HEK293 (cell line): Measurements from ENCODE around the gene DNER.

Experiments
- CTCF ChIA-PET: fragments of 350-600 bp; formaldehyde crosslinking; extraction: SDS; loops from one replicate; lab custom pipeline; 2021; ENCODE audit warnings: antibody characterized with exemption; lab: Yijun Ruan, JAX
- POLR2A ChIA-PET: fragments of 300-600 bp; formaldehyde crosslinking; extraction: SDS; loops from one replicate; lab custom pipeline; 2020; ENCODE audit warnings: antibody characterized with exemption, inconsistent platforms; lab: Yijun Ruan, JAX
- H3K27ac ChIP-seq: fragments of 200-500 bp; sonication (Bioruptor generic); 2 replicates; pipeline ENCODE4 v1.5.1; 2014; ENCODE audit warnings: low read depth, low read length, control low read depth, inconsistent platforms; ENCODE audit errors: extremely low read depth
- H3K36me3 ChIP-seq, 2 experiments: fragments of 200-500 bp in 1 of 2; sonication (Bioruptor generic) in 1 of 2; 1 replicate in 1 of 2; 2 replicates in 1 of 2; pipeline ENCODE4 v1.5.1; 2014 to 2017; ENCODE audit warnings: inconsistent platforms in 2 of 2, low read length in 2 of 2; ENCODE audit not compliant: control insufficient read depth in 2 of 2, insufficient read depth in 1 of 2
- H3K4me1 ChIP-seq: fragments of 200-500 bp; sonication (Bioruptor generic); 2 replicates; pipeline ENCODE4 v1.5.1; 2014; ENCODE audit warnings: mild to moderate bottlenecking, low read length, inconsistent platforms; ENCODE audit not compliant: control insufficient read depth, insufficient read depth
- H3K4me3 ChIP-seq: 2 replicates; pipeline ENCODE4 v1.5.1; 2011; ENCODE audit warnings: low read depth, mild to moderate bottlenecking, control low read depth, low read length, moderate library complexity
- H3K9me3 ChIP-seq: fragments of 200-500 bp; sonication (Bioruptor generic); 2 replicates; pipeline ENCODE4 v1.5.1; 2014; ENCODE audit warnings: low read depth, low read length, inconsistent platforms; ENCODE audit not compliant: control insufficient read depth, insufficient read depth
- CTCF ChIP-seq: fragments of 450-650 bp; formaldehyde crosslinking; IDR thresholded peaks from 2 replicates; pipeline ENCODE4 v1.5.1; 2016; ENCODE audit warnings: missing biosample characterization, missing genetic modification characterization
- GLIS2 ChIP-seq: fragments of 450-650 bp; formaldehyde crosslinking; IDR thresholded peaks from 2 replicates; pipeline ENCODE4 v1.5.1; 2016; ENCODE audit warnings: missing biosample characterization, missing genetic modification characterization
- SCRT2 ChIP-seq: fragments of 450-650 bp; formaldehyde crosslinking; IDR thresholded peaks from 2 replicates; pipeline ENCODE4 v1.5.1; 2016; ENCODE audit warnings: missing biosample characterization, missing genetic modification characterization
- SETDB1 ChIP-seq: IDR thresholded peaks from one replicate; pipeline ENCODE4 v1.6.1; 2017; ENCODE audit warnings: mild to moderate bottlenecking, low read length, moderate library complexity, mixed read lengths; ENCODE audit not compliant: insufficient read length
- ZBTB7A ChIP-seq: fragments of 450-650 bp; formaldehyde crosslinking; IDR thresholded peaks from 2 replicates; pipeline ENCODE4 v1.5.1; 2016; ENCODE audit warnings: low read depth, missing biosample characterization, missing genetic modification characterization
- ZNF155 ChIP-seq: fragments of 450-650 bp; formaldehyde crosslinking; IDR thresholded peaks from 2 replicates; pipeline ENCODE4 v1.5.1; 2016; ENCODE audit warnings: missing biosample characterization, missing genetic modification characterization
- ZNF157 ChIP-seq: fragments of 450-650 bp; formaldehyde crosslinking; IDR thresholded peaks from 2 replicates; pipeline ENCODE4 v1.5.1; 2016; ENCODE audit warnings: missing biosample characterization, missing genetic modification characterization
- ZNF2 ChIP-seq: fragments of 450-650 bp; formaldehyde crosslinking; IDR thresholded peaks from 2 replicates; pipeline ENCODE4 v1.5.1; 2016; ENCODE audit warnings: missing biosample characterization, missing genetic modification characterization
- ZNF221 ChIP-seq: fragments of 450-650 bp; formaldehyde crosslinking; IDR thresholded peaks from 2 replicates; pipeline ENCODE4 v1.5.1; 2017; ENCODE audit warnings: missing biosample characterization, missing genetic modification characterization, borderline replicate concordance
- ZNF324 ChIP-seq: fragments of 450-650 bp; formaldehyde crosslinking; IDR thresholded peaks from 2 replicates; pipeline ENCODE4 v1.5.1; 2016; ENCODE audit warnings: missing biosample characterization, missing genetic modification characterization
- ZNF426 ChIP-seq: fragments of 450-650 bp; formaldehyde crosslinking; IDR thresholded peaks from 2 replicates; pipeline ENCODE4 v1.5.1; 2017; ENCODE audit warnings: missing biosample characterization, missing genetic modification characterization, mild to moderate bottlenecking, inconsistent platforms, moderate library complexity
- ZNF488 ChIP-seq: fragments of 450-650 bp; formaldehyde crosslinking; IDR thresholded peaks from 2 replicates; pipeline ENCODE4 v1.5.1; 2016; ENCODE audit warnings: missing biosample characterization, missing genetic modification characterization
- ZNF513 ChIP-seq: fragments of 450-650 bp; IDR thresholded peaks from 2 replicates; pipeline ENCODE4 v1.5.1; 2018; ENCODE audit warnings: missing biosample characterization, missing genetic modification characterization
- ZNF530 ChIP-seq: fragments of 450-650 bp; formaldehyde crosslinking; IDR thresholded peaks from 2 replicates; pipeline ENCODE4 v1.5.1; 2016; ENCODE audit warnings: low read depth, missing biosample characterization, missing genetic modification characterization
- ZNF645 ChIP-seq: fragments of 450-650 bp; formaldehyde crosslinking; IDR thresholded peaks from 2 replicates; pipeline ENCODE4; 2016; ENCODE audit warnings: missing biosample characterization, missing genetic modification characterization
- ZNF670 ChIP-seq: fragments of 450-650 bp; formaldehyde crosslinking; IDR thresholded peaks from 2 replicates; pipeline ENCODE4 v1.5.1; 2016; ENCODE audit warnings: missing biosample characterization, missing genetic modification characterization, low read depth
- ZNF701 ChIP-seq: fragments of 450-650 bp; formaldehyde crosslinking; IDR thresholded peaks from 2 replicates; pipeline ENCODE4 v1.5.1; 2016; ENCODE audit warnings: missing biosample characterization, missing genetic modification characterization
- ZNF76 ChIP-seq: fragments of 450-650 bp; formaldehyde crosslinking; IDR thresholded peaks from 2 replicates; pipeline ENCODE4; 2016; ENCODE audit warnings: low read depth, missing biosample characterization, missing genetic modification characterization, borderline replicate concordance
- ZNF837 ChIP-seq: fragments of 450-650 bp; formaldehyde crosslinking; IDR thresholded peaks from 2 replicates; pipeline ENCODE4 v1.5.1; 2016; ENCODE audit warnings: missing biosample characterization, missing genetic modification characterization
- ZSCAN23 ChIP-seq: fragments of 450-650 bp; formaldehyde crosslinking; IDR thresholded peaks from 2 replicates; pipeline ENCODE4 v1.5.1; 2016; ENCODE audit warnings: missing biosample characterization, missing genetic modification characterization
- TF ChIP-seq, protein P1 (sequence below): fragments of 450-650 bp; formaldehyde crosslinking; IDR thresholded peaks from 2 replicates; pipeline ENCODE4 v1.5.1; 2016; ENCODE audit warnings: missing biosample characterization, missing genetic modification characterization
- TF ChIP-seq, protein P2 (sequence below): sonication (generic); formaldehyde crosslinking; IDR thresholded peaks from 2 replicates; pipeline ENCODE4 v1.8.1; 2022; ENCODE audit warnings: mild to moderate bottlenecking, moderate library complexity, missing genetic modification reagents
- TF ChIP-seq, protein P3 (sequence below): fragments of 450-650 bp; formaldehyde crosslinking; IDR thresholded peaks from 2 replicates; pipeline ENCODE4 v1.5.1; 2016; ENCODE audit warnings: missing biosample characterization, missing genetic modification characterization

The DNER gene

DNA sequence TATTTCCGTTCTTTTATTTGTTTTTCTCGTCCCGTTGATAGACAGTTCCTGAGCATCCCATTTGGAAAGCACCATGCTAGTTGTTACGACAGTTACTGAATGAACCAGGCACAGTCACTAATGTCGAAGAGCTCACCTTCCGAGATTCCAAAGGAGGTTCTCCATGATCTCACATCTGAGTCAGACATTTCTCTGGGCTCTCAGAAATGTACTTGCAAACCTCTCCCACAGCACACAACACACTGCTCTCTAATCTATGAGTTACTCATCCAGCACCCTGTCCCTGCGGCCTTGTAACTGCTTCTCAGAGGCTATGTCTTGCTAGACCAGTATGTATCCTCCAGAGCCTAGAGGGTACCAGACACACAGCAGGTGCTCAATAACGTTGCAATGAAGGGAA is 174.7 kb downstream of the DNER start:
- H3K9me3 ChIP-seq = no peaks in the 10 kb centered on the region
- ChIA-PET POLR2A (no interaction called here), CTCF (interaction anchor here (0.8 kb wide), 1 partner anchor 47 kb away, joined by 3 read pairs; no protein-coding TSS in a partner anchor)
- no peak overlapping the region for H3K4me3 ChIP-seq
- no peaks in the 10 kb centered on the region for H3K4me1 ChIP-seq
- TF ChIP-seq ZNF426 = no peak
- H3K36me3 ChIP-seq = no peaks in the 10 kb centered on the region
- H3K27ac ChIP-seq = no peak overlapping the region

DNA sequence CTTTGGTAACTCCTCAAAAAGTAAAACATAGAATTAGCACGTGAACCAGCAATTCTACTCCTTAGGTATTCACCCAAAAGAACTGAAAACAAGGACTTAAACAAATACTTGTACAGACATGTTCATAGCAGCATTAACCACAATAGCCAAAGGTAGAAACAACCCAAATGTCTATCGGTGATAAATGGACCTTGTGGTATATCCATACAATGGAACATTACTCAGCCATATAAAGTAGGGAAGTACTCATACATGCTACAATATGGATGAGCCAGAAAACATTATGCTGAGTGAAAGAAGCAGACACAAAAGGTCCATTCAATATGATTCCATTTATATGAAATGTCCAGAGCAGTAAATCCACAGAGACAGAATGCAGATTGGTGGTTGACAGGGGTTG is 182.8 kb downstream of the DNER start:
- POLR2A ChIA-PET = no interaction called here
- CTCF ChIA-PET = no interaction called here
- H3K36me3 ChIP-seq = no peaks in the 10 kb centered on the region
- H3K4me3 ChIP-seq = no peak overlapping the region
- no peak overlapping the region for H3K27ac ChIP-seq
- H3K4me1 ChIP-seq = no peaks in the 10 kb centered on the region
- TF ChIP-seq, protein P1, sequence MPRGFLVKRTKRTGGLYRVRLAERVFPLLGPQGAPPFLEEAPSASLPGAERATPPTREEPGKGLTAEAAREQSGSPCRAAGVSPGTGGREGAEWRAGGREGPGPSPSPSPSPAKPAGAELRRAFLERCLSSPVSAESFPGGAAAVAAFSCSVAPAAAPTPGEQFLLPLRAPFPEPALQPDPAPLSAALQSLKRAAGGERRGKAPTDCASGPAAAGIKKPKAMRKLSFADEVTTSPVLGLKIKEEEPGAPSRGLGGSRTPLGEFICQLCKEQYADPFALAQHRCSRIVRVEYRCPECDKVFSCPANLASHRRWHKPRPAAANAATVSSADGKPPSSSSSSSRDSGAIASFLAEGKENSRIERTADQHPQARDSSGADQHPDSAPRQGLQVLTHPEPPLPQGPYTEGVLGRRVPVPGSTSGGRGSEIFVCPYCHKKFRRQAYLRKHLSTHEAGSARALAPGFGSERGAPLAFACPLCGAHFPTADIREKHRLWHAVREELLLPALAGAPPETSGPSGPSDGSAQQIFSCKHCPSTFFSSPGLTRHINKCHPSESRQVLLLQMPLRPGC (tag by site-specific recombination) = no peak
- no peak for TF ChIP-seq CTCF (tag by site-specific recombination)
- no peak for TF ChIP-seq ZNF221 (tag by site-specific recombination)
- no peak for TF ChIP-seq ZNF426
- TF ChIP-seq ZNF488 (tag by site-specific recombination) = no peak
- no peak for TF ChIP-seq ZNF645 (tag by site-specific recombination)
- TF ChIP-seq ZNF513 (tag by site-specific recombination) = no peak
- H3K9me3 ChIP-seq = no peaks in the 10 kb centered on the region

GRCh38 chr2:229530434-229530833 is 183.9 kb downstream of the DNER start:
- Histone ChIP-seq H3K9me3 (no peaks in the 10 kb centered on the region), H3K36me3 (no peaks in the 10 kb centered on the region), H3K4me1 (no peaks in the 10 kb centered on the region), H3K27ac (no peak overlapping the region), H3K4me3 (no peak overlapping the region)
- no peak for TF ChIP-seq ZNF670 (tag by site-specific recombination)
- no peak for TF ChIP-seq GLIS2 (tag by site-specific recombination)
- TF ChIP-seq SCRT2 = no peak
- TF ChIP-seq ZNF701 (tag by site-specific recombination) = no peak
- TF ChIP-seq ZSCAN23 = no peak
- no peak for TF ChIP-seq ZNF530
- no peak for TF ChIP-seq ZNF837 (tag by site-specific recombination)
- no peak for TF ChIP-seq ZNF157 (tag by site-specific recombination)
- no peak for TF ChIP-seq ZNF155 (tag by site-specific recombination)
- TF ChIP-seq ZBTB7A (tag by site-specific recombination) = no peak
- no peak for TF ChIP-seq SETDB1
- TF ChIP-seq ZNF76 (tag by site-specific recombination) = no peak
- TF ChIP-seq, protein P2, sequence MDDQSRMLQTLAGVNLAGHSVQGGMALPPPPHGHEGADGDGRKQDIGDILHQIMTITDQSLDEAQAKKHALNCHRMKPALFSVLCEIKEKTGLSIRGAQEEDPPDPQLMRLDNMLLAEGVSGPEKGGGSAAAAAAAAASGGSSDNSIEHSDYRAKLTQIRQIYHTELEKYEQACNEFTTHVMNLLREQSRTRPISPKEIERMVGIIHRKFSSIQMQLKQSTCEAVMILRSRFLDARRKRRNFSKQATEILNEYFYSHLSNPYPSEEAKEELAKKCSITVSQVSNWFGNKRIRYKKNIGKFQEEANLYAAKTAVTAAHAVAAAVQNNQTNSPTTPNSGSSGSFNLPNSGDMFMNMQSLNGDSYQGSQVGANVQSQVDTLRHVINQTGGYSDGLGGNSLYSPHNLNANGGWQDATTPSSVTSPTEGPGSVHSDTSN = no peak
- TF ChIP-seq, protein P3, sequence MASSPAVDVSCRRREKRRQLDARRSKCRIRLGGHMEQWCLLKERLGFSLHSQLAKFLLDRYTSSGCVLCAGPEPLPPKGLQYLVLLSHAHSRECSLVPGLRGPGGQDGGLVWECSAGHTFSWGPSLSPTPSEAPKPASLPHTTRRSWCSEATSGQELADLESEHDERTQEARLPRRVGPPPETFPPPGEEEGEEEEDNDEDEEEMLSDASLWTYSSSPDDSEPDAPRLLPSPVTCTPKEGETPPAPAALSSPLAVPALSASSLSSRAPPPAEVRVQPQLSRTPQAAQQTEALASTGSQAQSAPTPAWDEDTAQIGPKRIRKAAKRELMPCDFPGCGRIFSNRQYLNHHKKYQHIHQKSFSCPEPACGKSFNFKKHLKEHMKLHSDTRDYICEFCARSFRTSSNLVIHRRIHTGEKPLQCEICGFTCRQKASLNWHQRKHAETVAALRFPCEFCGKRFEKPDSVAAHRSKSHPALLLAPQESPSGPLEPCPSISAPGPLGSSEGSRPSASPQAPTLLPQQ = no peak
- no peak for TF ChIP-seq ZNF2 (tag by site-specific recombination)
- TF ChIP-seq ZNF324 (tag by site-specific recombination) = no peak
- ChIA-PET CTCF (no interaction called here), POLR2A (no interaction called here)
